GM12878 (cell line): Measurements from ENCODE around the gene SSRP1. TPM values are rescaled to one million over a fixed set of nuclear protein-coding genes. Genes with fewer than 3 reads are reported as not detected.

ENCODE experiments used
- ATAC-seq: fragments of 200-7000 bp; cut with Tn5 transposase; 3 replicates; pipeline ENCODE4 v1.9.1; 2020; ENCODE audit warnings: mild to moderate bottlenecking, moderate library complexity
- BruUV-seq: library from RNA; stranded (reverse); fragments of 400-500 nt; replicated peaks from 2 replicates; lab custom pipeline; 2021; lab: Mats Ljungman, UMichigan
- CTCF ChIA-PET: fragments of 300-600 bp; sonication (Branson Sonifier 250); formaldehyde crosslinking; extraction: SDS; loops from one replicate; lab custom pipeline; 2021; ENCODE audit warnings: inconsistent platforms; lab: Yijun Ruan, JAX
- POLR2A ChIA-PET: fragments of 350-600 bp; formaldehyde crosslinking; extraction: SDS; loops from one replicate; lab custom pipeline; 2021; ENCODE audit warnings: inconsistent platforms; lab: Charles Lee
- RAD21 ChIA-PET: fragments of 300-600 bp; sonication (Branson Sonifier 250); formaldehyde crosslinking; loops from one replicate; lab custom pipeline; 2023; ENCODE audit warnings: antibody characterized with exemption; ENCODE audit not compliant: unreplicated experiment; lab: Charles Lee
- SMC1A ChIA-PET: fragments of 300-600 bp; sonication (Branson Sonifier 250); formaldehyde crosslinking; loops from one replicate; lab custom pipeline; 2023; ENCODE audit not compliant: unreplicated experiment, uncharacterized antibody; lab: Charles Lee
- DNase-seq: peaks from one replicate; pipeline ENCODE4 v3.0.0-alpha.2; 2011; ENCODE audit warnings: low read depth, low spot score
- FAIRE-seq: peaks from 3 replicates; lab custom pipeline; 2011; peaks lifted over from hg19 to GRCh38; lab: Jason Lieb, UNC
- H2AFZ ChIP-seq: 2 replicates; pipeline ENCODE4 v1.6.0; 2011; ENCODE audit warnings: low read depth, low read length, control low read depth; ENCODE audit not compliant: control insufficient read depth
- H3K27ac ChIP-seq: 2 replicates; pipeline ENCODE4 v1.5.1; 2011; ENCODE audit warnings: control low read depth; ENCODE audit not compliant: control insufficient read depth, insufficient read depth
- H3K27me3 ChIP-seq, 2 experiments: replicated peaks in 1 of 2; 2 replicates each; pipeline versions ENCODE4 v1.6.0 to v1.6.1; 2011; ENCODE audit warnings: low read length in 1 of 2; ENCODE audit not compliant: control insufficient read depth in 2 of 2, insufficient read depth in 2 of 2
- H3K36me3 ChIP-seq, 2 experiments: 2 replicates each; pipeline ENCODE4 v1.5.1; 2011; ENCODE audit warnings: low read length in 1 of 2; ENCODE audit not compliant: control insufficient read depth in 2 of 2, insufficient read depth in 2 of 2
- H3K4me1 ChIP-seq: 2 replicates; pipeline ENCODE4 v1.6.1; 2011; ENCODE audit warnings: mild to moderate bottlenecking, low read length, moderate library complexity, mixed read lengths; ENCODE audit not compliant: control insufficient read depth, insufficient read depth
- H3K4me2 ChIP-seq: 2 replicates; pipeline ENCODE4 v1.6.0; 2011; ENCODE audit warnings: control low read depth; ENCODE audit not compliant: control insufficient read depth, insufficient read depth
- H3K4me3 ChIP-seq: fragments of 200-600 bp; sonication (generic); 2 replicates; pipeline ENCODE4 v1.5.1; 2016
- H3K79me2 ChIP-seq: 2 replicates; pipeline ENCODE4 v1.6.0; 2011; ENCODE audit warnings: low read length; ENCODE audit not compliant: control insufficient read depth, insufficient read depth
- H3K9ac ChIP-seq: 2 replicates; pipeline ENCODE4 v1.8.0; 2011; ENCODE audit warnings: low read length, control low read depth, mixed read lengths; ENCODE audit not compliant: control insufficient read depth, insufficient read depth
- H3K9me3 ChIP-seq: replicated peaks from 3 replicates; pipeline ENCODE4 v1.5.1; 2011; ENCODE audit warnings: mild to moderate bottlenecking, low read length; ENCODE audit not compliant: control insufficient read depth, insufficient read depth
- H4K20me1 ChIP-seq: 2 replicates; pipeline ENCODE4 v1.6.0; 2011; ENCODE audit not compliant: control insufficient read depth, insufficient read depth
- EGR1 ChIP-seq, 2 experiments: IDR thresholded peaks; 1 replicate in 1 of 2; 2 replicates in 1 of 2; pipeline ENCODE4 v1.6.1; 2011 to 2012; ENCODE audit warnings: low read depth in 2 of 2, low read length in 2 of 2, borderline replicate concordance in 1 of 2, mild to moderate bottlenecking in 1 of 2, moderate library complexity in 1 of 2
- FOXM1 ChIP-seq: IDR thresholded peaks from 2 replicates; pipeline ENCODE4 v1.6.1; 2012; ENCODE audit warnings: low read depth, mild to moderate bottlenecking, inconsistent platforms, low read length, moderate library complexity
- GABPA ChIP-seq: IDR thresholded peaks from 2 replicates; pipeline ENCODE4 v1.6.1; 2014; ENCODE audit warnings: antibody characterized with exemption, low read depth, mild to moderate bottlenecking, inconsistent platforms
- MTA3 ChIP-seq: IDR thresholded peaks from 2 replicates; pipeline ENCODE4 v1.6.1; 2012; ENCODE audit warnings: low read length, inconsistent platforms, borderline replicate concordance
- STAT3 ChIP-seq: IDR thresholded peaks from 2 replicates; pipeline ENCODE4 v1.6.1; 2011; ENCODE audit warnings: low read depth, low read length, improper control_type of control experiment
- WRNIP1 ChIP-seq: IDR thresholded peaks from 2 replicates; pipeline ENCODE4 v1.6.1; 2011; ENCODE audit warnings: low read depth, low read length, improper control_type of control experiment, borderline replicate concordance
- ZNF274 ChIP-seq: IDR thresholded peaks from one replicate; pipeline ENCODE4 v1.8.0; 2011; ENCODE audit not compliant: insufficient read length, insufficient read depth
- WGBS: methylation state at CpG from one replicate; pipeline ENCODE4 v1.1.6; 2016; ENCODE audit warnings: low lambda C conversion rate; ENCODE audit not compliant: insufficient replicate concordance, insufficient coverage; ENCODE audit errors: missing lambda C conversion rate; 5-methylcytosine and 5-hydroxymethylcytosine counted together
- in situ Hi-C: fragments of 300-500 bp; cut with MboI; formaldehyde crosslinking; loops from 9 replicates; pipeline ENCODE4 v1.14.3; 2018; ENCODE audit warnings: mixed read lengths
- intact Hi-C: fragments of 100-400 bp; cut with micrococcal nuclease; formaldehyde crosslinking; loops from one replicate; pipeline ENCODE4 v1.14.2; 2022; ENCODE audit not compliant: unreplicated experiment
- polyA plus RNA-seq, 11 experiments: library from polyadenylated mRNA; depleted of rRNA in 4 of 11; unstranded in 6 of 11; stranded (reverse) in 5 of 11; fragments of >200 nt; fragmentation: Nextera tagmentation in 4 of 11; fragmentation: Illumina TruSeq in 1 of 11; extraction: Ambion mirVana in 4 of 11; extraction: Trizol in 1 of 11; gene quantifications; 1 replicate in 1 of 11; 2 replicates in 10 of 11; pipeline versions ENCODE4 v1.2.1 to v1.2.3, GENCODE V29; 2011 to 2016; ENCODE audit warnings: inconsistent platforms in 2 of 11, missing spikeins in 2 of 11, low read depth in 1 of 11
- total RNA-seq, 4 experiments: library from RNA; depleted of rRNA in 3 of 4; stranded (reverse); fragments of >200 nt in 3 of 4; fragmentation: Illumina TruSeq in 1 of 4; extraction: Trizol in 1 of 4; gene quantifications; 2 replicates each; pipeline versions ENCODE4 v1.2.1 to v1.2.3, GENCODE V29; 2013 to 2021
- TF ChIP-seq, protein P1 (sequence below): fragments of 450-650 bp; formaldehyde crosslinking; IDR thresholded peaks from 2 replicates; pipeline ENCODE4 v1.5.0; 2022; ENCODE audit warnings: mild to moderate bottlenecking, missing genetic modification characterization
- TF ChIP-seq, protein P2 (sequence below): fragments of 450-650 bp; IDR thresholded peaks from 2 replicates; pipeline ENCODE4 v1.6.1; 2016; ENCODE audit warnings: mild to moderate bottlenecking, moderate library complexity, borderline replicate concordance

SSRP1 gene
- total and polyA plus RNA-seq, 10 of the 15 experiments (the other 5 are each of a cell fraction or from before 2014, with no cell fraction given), result 73.6 to 279 (median 138) TPM

DNA sequence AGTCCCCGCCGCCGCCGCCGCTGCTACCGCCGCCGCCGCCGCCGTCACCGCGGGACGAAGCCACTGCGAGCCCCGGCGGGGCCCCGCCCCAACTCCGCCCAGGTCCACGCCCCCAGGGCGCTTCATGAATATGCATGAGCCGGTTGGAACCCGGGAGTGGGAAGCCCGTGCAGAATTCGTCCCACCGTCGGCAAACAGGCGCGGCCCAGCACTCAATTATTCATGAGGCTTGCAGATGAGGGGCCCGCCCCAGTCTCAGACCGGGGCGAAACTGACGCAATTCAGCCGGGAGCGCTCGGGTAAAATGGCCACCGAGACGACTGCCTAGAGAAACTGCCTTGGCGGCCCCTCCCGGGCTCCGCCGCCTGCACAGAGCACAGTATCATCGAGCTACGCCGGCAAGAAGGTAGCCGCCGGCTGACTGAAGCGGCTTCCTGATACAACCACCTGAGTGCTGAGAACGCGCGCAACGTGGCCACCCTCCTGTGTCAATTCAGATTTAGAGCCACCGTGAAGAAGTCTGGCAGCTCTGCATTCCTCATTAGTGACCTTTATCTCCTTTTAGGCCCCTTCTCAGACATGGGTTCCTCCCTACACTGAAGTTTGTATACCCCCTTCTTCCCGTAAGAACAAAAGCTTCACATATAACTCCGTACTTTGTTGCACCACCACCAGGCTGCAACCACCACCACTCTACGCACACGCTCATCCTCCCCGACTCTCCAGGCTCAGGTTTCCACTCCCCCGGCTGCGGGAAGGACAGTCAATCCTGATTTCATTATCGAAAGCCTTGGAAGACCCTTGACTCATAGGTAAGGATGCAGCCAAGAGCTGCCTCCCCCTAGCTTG is 10.6 kb downstream of the SSRP1 start, which contains the start of gene TNKS1BP1 (continued):
- TF ChIP-seq ZNF274 (no peak), MTA3 (no peak), GABPA (no peak)
- TF ChIP-seq, protein P1, sequence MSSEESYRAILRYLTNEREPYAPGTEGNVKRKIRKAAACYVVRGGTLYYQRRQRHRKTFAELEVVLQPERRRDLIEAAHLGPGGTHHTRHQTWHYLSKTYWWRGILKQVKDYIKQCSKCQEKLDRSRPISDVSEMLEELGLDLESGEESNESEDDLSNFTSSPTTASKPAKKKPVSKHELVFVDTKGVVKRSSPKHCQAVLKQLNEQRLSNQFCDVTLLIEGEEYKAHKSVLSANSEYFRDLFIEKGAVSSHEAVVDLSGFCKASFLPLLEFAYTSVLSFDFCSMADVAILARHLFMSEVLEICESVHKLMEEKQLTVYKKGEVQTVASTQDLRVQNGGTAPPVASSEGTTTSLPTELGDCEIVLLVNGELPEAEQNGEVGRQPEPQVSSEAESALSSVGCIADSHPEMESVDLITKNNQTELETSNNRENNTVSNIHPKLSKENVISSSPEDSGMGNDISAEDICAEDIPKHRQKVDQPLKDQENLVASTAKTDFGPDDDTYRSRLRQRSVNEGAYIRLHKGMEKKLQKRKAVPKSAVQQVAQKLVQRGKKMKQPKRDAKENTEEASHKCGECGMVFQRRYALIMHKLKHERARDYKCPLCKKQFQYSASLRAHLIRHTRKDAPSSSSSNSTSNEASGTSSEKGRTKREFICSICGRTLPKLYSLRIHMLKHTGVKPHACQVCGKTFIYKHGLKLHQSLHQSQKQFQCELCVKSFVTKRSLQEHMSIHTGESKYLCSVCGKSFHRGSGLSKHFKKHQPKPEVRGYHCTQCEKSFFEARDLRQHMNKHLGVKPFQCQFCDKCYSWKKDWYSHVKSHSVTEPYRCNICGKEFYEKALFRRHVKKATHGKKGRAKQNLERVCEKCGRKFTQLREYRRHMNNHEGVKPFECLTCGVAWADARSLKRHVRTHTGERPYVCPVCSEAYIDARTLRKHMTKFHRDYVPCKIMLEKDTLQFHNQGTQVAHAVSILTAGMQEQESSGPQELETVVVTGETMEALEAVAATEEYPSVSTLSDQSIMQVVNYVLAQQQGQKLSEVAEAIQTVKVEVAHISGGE, result no peak

DNA sequence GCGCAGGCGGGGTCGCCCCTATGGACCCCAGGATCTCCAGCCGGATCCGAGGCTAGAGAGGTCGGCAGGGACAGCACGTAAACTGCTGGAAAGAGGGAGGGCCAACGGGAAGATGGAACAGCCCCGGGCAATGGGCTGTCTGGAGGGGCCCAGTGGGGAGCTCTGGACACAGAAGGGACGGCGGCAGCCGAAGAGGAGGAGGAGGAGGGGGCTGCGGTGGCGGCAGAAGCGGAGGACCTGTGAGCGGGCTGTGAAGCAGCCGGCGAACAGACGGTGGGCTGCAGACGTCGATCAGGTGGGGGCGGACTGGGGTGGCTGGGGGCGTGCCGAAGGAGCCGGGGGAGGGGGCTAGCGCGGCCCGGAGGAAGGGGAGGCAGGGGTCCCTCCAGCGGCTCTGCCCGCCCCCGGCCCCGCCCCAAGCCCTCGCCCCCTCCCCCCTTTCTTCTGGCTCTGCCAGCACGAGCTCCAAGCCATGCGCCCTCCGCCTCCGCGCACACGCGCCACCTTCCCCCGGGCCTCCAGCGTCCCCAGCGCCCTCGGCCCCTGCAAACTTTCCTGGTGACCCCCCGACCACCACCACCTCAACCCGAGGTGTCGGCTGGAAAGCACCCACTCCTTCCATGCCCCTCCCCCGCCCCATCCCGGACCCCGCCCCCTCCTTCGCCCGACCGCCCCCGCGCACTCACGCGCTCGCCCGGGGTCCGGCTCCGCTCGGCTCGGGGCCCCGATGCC is 11.4 kb downstream of the SSRP1 start:
- ATAC-seq (peak; percentile 2; the same call in 2 of the 3 replicates), FAIRE-seq (no peak), DNase-seq (no peak)
- ChIA-PET SMC1A (interaction anchor here (1.4 to 2.7 kb wide), 2 partner anchors 11 to 133 kb away, joined by 4 to 20 read pairs; partner anchors contain the start of gene SSRP1), CTCF (interaction anchor here (1.1 to 1.2 kb wide), 3 partner anchors 9 to 14 kb away, joined by 3 to 8 read pairs (median 5); partner anchors contain the start of gene P2RX3), RAD21 (interaction anchor here (0.6 to 3.0 kb wide), 2 partner anchors 10 to 464 kb away, joined by 5 to 14 read pairs; partner anchors contain the start of gene SSRP1), POLR2A (interaction anchor here (1.2 to 3.5 kb wide), 4 partner anchors 9 to 102 kb away, joined by 3 to 35 read pairs (median 8); partner anchors contain the start of genes SLC43A3 and SSRP1)
- H2AFZ ChIP-seq, result peak overlapping the region; percentile 31
- H3K9ac ChIP-seq, result peak overlapping the region; percentile 42; the same call in 1 of the 2 replicates
- H3K36me3 ChIP-seq, result peaks cover 12 to 19% of the 10 kb centered on the region in 2 experiments; a peak in 3 of 4 replicates
- peak overlapping the region; percentile 51; the same call in 1 of the 2 replicates for H3K4me3 ChIP-seq
- H3K79me2 ChIP-seq, result no peaks in the 10 kb centered on the region
- H4K20me1 ChIP-seq, result no peaks in the 10 kb centered on the region
- in situ Hi-C loops, result no loop called here
- H3K4me1 ChIP-seq, result peaks cover 22% of the 10 kb centered on the region
- H3K27ac ChIP-seq, result no peak overlapping the region
- no peaks in the 10 kb centered on the region for H3K27me3 ChIP-seq
- WGBS, result 14% methylated on average over 21 of the region's 64 CpGs
- no TSS peak for BruUV-seq
- intact Hi-C loops, result no loop called here
- no peaks in the 10 kb centered on the region for H3K9me3 ChIP-seq
- peak in 1 of 2 experiments; percentile 4; a peak in 1 of 3 replicates for TF ChIP-seq EGR1 (IDR thresholded peaks at IDR 0.05; ENCODE audit: borderline replicate concordance in 1 of 2, low read depth in 2 of 2, low read length in 2 of 2)
- no peak for TF ChIP-seq STAT3
- TF ChIP-seq, protein P2, sequence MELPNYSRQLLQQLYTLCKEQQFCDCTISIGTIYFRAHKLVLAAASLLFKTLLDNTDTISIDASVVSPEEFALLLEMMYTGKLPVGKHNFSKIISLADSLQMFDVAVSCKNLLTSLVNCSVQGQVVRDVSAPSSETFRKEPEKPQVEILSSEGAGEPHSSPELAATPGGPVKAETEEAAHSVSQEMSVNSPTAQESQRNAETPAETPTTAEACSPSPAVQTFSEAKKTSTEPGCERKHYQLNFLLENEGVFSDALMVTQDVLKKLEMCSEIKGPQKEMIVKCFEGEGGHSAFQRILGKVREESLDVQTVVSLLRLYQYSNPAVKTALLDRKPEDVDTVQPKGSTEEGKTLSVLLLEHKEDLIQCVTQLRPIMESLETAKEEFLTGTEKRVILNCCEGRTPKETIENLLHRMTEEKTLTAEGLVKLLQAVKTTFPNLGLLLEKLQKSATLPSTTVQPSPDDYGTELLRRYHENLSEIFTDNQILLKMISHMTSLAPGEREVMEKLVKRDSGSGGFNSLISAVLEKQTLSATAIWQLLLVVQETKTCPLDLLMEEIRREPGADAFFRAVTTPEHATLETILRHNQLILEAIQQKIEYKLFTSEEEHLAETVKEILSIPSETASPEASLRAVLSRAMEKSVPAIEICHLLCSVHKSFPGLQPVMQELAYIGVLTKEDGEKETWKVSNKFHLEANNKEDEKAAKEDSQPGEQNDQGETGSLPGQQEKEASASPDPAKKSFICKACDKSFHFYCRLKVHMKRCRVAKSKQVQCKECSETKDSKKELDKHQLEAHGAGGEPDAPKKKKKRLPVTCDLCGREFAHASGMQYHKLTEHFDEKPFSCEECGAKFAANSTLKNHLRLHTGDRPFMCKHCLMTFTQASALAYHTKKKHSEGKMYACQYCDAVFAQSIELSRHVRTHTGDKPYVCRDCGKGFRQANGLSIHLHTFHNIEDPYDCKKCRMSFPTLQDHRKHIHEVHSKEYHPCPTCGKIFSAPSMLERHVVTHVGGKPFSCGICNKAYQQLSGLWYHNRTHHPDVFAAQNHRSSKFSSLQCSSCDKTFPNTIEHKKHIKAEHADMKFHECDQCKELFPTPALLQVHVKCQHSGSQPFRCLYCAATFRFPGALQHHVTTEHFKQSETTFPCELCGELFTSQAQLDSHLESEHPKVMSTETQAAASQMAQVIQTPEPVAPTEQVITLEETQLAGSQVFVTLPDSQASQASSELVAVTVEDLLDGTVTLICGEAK, result 0 out of 2 replicates have a peak, but pooled peaks have one; percentile 21
- no peak for TF ChIP-seq WRNIP1
- no peak for TF ChIP-seq FOXM1
- H3K4me2 ChIP-seq, result peak overlapping the region; percentile 82
